HepG2 (cell line): ENCODE measurements around the gene PFKFB4. TPM values are rescaled to one million over a fixed set of nuclear protein-coding genes. Genes with fewer than 3 reads are reported as not detected.
A peak's percentile ranks its signal among the peaks of the same experiment; 100 is the strongest.

Experiments
- ATAC-seq: fragments of 200-7000 bp; cut with Tn5 transposase; 3 replicates; pipeline ENCODE4 v1.9.1; 2020; ENCODE audit warnings: mild to moderate bottlenecking, moderate library complexity
- BruUV-seq: library from RNA; stranded (reverse); fragments of 400-500 nt; replicated peaks from 2 replicates; lab custom pipeline; 2021; lab: Mats Ljungman, UMichigan
- CTCF ChIA-PET: fragments of 300-600 bp; formaldehyde crosslinking; extraction: SDS; loops from one replicate; lab custom pipeline; 2021; ENCODE audit warnings: low total read pairs, inconsistent platforms, low intra/inter-chr PET ratio; lab: Yijun Ruan, JAX
- POLR2A ChIA-PET: fragments of 350-600 bp; sonication (Branson Sonifier 250); formaldehyde crosslinking; loops from one replicate; lab custom pipeline; 2020; ENCODE audit warnings: antibody characterized with exemption, inconsistent platforms; lab: Yijun Ruan, JAX
- DNase-seq: peaks from one replicate; pipeline ENCODE4 v3.0.0-alpha.2; 2015; ENCODE audit warnings: low spot score
- FAIRE-seq: peaks from 3 replicates; lab custom pipeline; 2011; peaks lifted over from hg19 to GRCh38; lab: Jason Lieb, UNC
- H2AFZ ChIP-seq: one replicate; pipeline ENCODE4 v1.6.1; 2011; ENCODE audit warnings: low read length, inconsistent platforms
- H3K27ac ChIP-seq: fragments of 300-600 bp; 3 replicates; pipeline ENCODE4 v1.8.0; 2011; ENCODE audit warnings: mixed run types, mild to moderate bottlenecking, mixed read lengths, low read length, inconsistent platforms; ENCODE audit not compliant: insufficient read depth; ENCODE audit errors: extremely low read length
- H3K27me3 ChIP-seq, 2 experiments: fragments of 200-600 bp in 1 of 2; 2 replicates in 1 of 2; 3 replicates in 1 of 2; pipeline versions ENCODE4 v1.6.0 to v1.8.0; 2011; ENCODE audit warnings: low read length in 2 of 2, mild to moderate bottlenecking in 2 of 2, moderate library complexity in 2 of 2, inconsistent platforms in 1 of 2; ENCODE audit not compliant: insufficient read depth in 2 of 2, control insufficient read depth in 1 of 2
- H3K36me3 ChIP-seq, 2 experiments: fragments of 200-600 bp in 1 of 2; replicated peaks in 1 of 2; 2 replicates in 1 of 2; 3 replicates in 1 of 2; pipeline versions ENCODE4 v1.5.1 to v1.8.0; 2011; ENCODE audit warnings: low read length in 2 of 2, inconsistent platforms in 1 of 2; ENCODE audit not compliant: insufficient read depth in 2 of 2, control insufficient read depth in 1 of 2
- H3K4me1 ChIP-seq: 2 replicates; pipeline ENCODE4 v1.5.1; 2012; ENCODE audit warnings: low read length, inconsistent platforms; ENCODE audit not compliant: insufficient read depth
- H3K4me2 ChIP-seq: 2 replicates; pipeline ENCODE4 v1.6.0; 2011; ENCODE audit warnings: low read depth, low read length, inconsistent platforms
- H3K4me3 ChIP-seq, 3 experiments: fragments of 200-600 bp in 1 of 3; sonication (generic), shearing (Covaris generic) in 1 of 3; replicated peaks in 1 of 3; 2 replicates each; pipeline ENCODE4 v1.5.1; 2011 to 2016; ENCODE audit warnings: low read length in 3 of 3, inconsistent platforms in 2 of 3, low read depth in 2 of 3, mild to moderate bottlenecking in 2 of 3, control low read depth in 1 of 3, mixed read lengths in 1 of 3; ENCODE audit not compliant: insufficient read depth in 1 of 3
- H3K79me2 ChIP-seq: one replicate; pipeline ENCODE4 v1.6.1; 2011; ENCODE audit warnings: low read length, inconsistent platforms; ENCODE audit not compliant: insufficient read depth
- H3K9ac ChIP-seq: 2 replicates; pipeline ENCODE4 v1.6.0; 2011; ENCODE audit warnings: mild to moderate bottlenecking, low read depth, low read length, inconsistent platforms; ENCODE audit not compliant: insufficient read depth
- H3K9me3 ChIP-seq: 2 replicates; pipeline ENCODE4 v1.5.1; 2012; ENCODE audit warnings: mild to moderate bottlenecking, low read length
- H4K20me1 ChIP-seq: 2 replicates; pipeline ENCODE4 v1.6.0; 2011; ENCODE audit warnings: inconsistent platforms, mild to moderate bottlenecking, low read length, moderate library complexity; ENCODE audit not compliant: insufficient read depth
- CHCHD3 ChIP-seq: sonication (generic); formaldehyde crosslinking; IDR thresholded peaks from 2 replicates; pipeline ENCODE4 v1.8.0; 2022; ENCODE audit warnings: mild to moderate bottlenecking, missing genetic modification reagents, moderate library complexity
- CREB1 ChIP-seq, 2 experiments: fragments of 450-650 bp in 1 of 2; IDR thresholded peaks; 2 replicates each; pipeline ENCODE4 v1.6.1; 2016 to 2017; ENCODE audit warnings: control low read depth in 1 of 2, mild to moderate bottlenecking in 1 of 2, missing compliant biosample characterization in 1 of 2, missing genetic modification characterization in 1 of 2
- CSRNP2 ChIP-seq: sonication (generic); formaldehyde crosslinking; conservative IDR thresholded peaks from 2 replicates; pipeline ENCODE4 v1.8.0; 2022; ENCODE audit warnings: low read depth, missing genetic modification reagents
- HNF4A ChIP-seq: sonication (generic); formaldehyde crosslinking; IDR thresholded peaks from 2 replicates; pipeline ENCODE4 v1.4.0; 2020; ENCODE audit warnings: missing genetic modification reagents
- KMT2B ChIP-seq: IDR thresholded peaks from 2 replicates; pipeline ENCODE4 v1.6.1; 2016; ENCODE audit warnings: missing genetic modification reagents, missing compliant biosample characterization
- MXD4 ChIP-seq: IDR thresholded peaks from 2 replicates; pipeline ENCODE4 v1.6.1; 2016; ENCODE audit warnings: mild to moderate bottlenecking, missing biosample characterization, missing genetic modification reagents
- NR0B2 ChIP-seq: sonication (generic); formaldehyde crosslinking; IDR thresholded peaks from 2 replicates; pipeline ENCODE4 v1.4.0; 2020; ENCODE audit warnings: mild to moderate bottlenecking, missing genetic modification reagents
- NR2C2 ChIP-seq: sonication (generic); formaldehyde crosslinking; IDR thresholded peaks from 2 replicates; pipeline ENCODE4 v1.4.0; 2020; ENCODE audit warnings: missing genetic modification reagents, mild to moderate bottlenecking, moderate library complexity, borderline replicate concordance
- NR2F2 ChIP-seq: IDR thresholded peaks from 2 replicates; pipeline ENCODE4 v1.6.1; 2012; ENCODE audit warnings: low read depth, inconsistent platforms, borderline replicate concordance
- NR2F6 ChIP-seq, 2 experiments: IDR thresholded peaks; 2 replicates each; pipeline ENCODE4 v1.6.1; 2016; ENCODE audit warnings: antibody characterized with exemption in 1 of 2, mild to moderate bottlenecking in 1 of 2
- ZBTB4 ChIP-seq: sonication (generic); formaldehyde crosslinking; IDR thresholded peaks from 2 replicates; pipeline ENCODE4 v1.4.0; 2020; ENCODE audit warnings: missing genetic modification reagents, mild to moderate bottlenecking, borderline replicate concordance
- ZNF230 ChIP-seq: sonication (generic); formaldehyde crosslinking; IDR thresholded peaks from 2 replicates; pipeline ENCODE4 v1.4.0; 2020; ENCODE audit warnings: mild to moderate bottlenecking, missing genetic modification reagents
- ZNF383 ChIP-seq: sonication (generic); formaldehyde crosslinking; IDR thresholded peaks from 2 replicates; pipeline ENCODE4 v1.4.0; 2020; ENCODE audit warnings: missing genetic modification reagents, mild to moderate bottlenecking, borderline replicate concordance
- ZNF598 ChIP-seq: sonication (generic); formaldehyde crosslinking; IDR thresholded peaks from 2 replicates; pipeline ENCODE4 v1.5.1; 2020; ENCODE audit warnings: mild to moderate bottlenecking, missing genetic modification reagents, borderline replicate concordance
- ZSCAN25 ChIP-seq: sonication (generic); formaldehyde crosslinking; IDR thresholded peaks from 2 replicates; pipeline ENCODE4 v1.8.0; 2022; ENCODE audit warnings: mild to moderate bottlenecking, missing genetic modification reagents
- WGBS: methylation state at CpG from one replicate; pipeline ENCODE4 v1.1.6; 2017; ENCODE audit warnings: low lambda C conversion rate; 5-methylcytosine and 5-hydroxymethylcytosine counted together
- in situ Hi-C: cut with HindIII; loops from 2 replicates; pipeline ENCODE4 v1.10.0; 2017; ENCODE audit warnings: low pct_unique_long_range_greater_than_20kb; ENCODE audit not compliant: extremely low pct_ligation_motif_present
- intact Hi-C: fragments of 100-400 bp; cut with micrococcal nuclease; formaldehyde crosslinking; loops from one replicate; pipeline ENCODE4 v1.10.0; 2022; ENCODE audit not compliant: unreplicated experiment
- polyA plus RNA-seq, 8 experiments: library from polyadenylated mRNA; depleted of rRNA in 3 of 8; stranded (reverse) in 7 of 8; unstranded in 1 of 8; fragments of >200 nt; fragmentation: Illumina TruSeq in 4 of 8; extraction: Trizol in 4 of 8; gene quantifications; 2 replicates each; pipeline versions ENCODE4 v1.2.1 to v1.2.3, GENCODE V29; 2011 to 2016; ENCODE audit warnings: low read depth in 4 of 8, missing spikeins in 1 of 8, mixed read lengths in 1 of 8; ENCODE audit not compliant: insufficient read depth in 1 of 8
- total RNA-seq, 5 experiments: library from RNA; depleted of rRNA; stranded (reverse); fragments of >200 nt; fragmentation: Illumina TruSeq; extraction: Trizol; gene quantifications; 2 replicates each; pipeline ENCODE4 v1.2.3, GENCODE V29; 2016; ENCODE audit warnings: low read depth in 1 of 5
- TF ChIP-seq, protein P1 (sequence below): sonication (generic); formaldehyde crosslinking; IDR thresholded peaks from 2 replicates; pipeline ENCODE4 v1.5.0; 2020; ENCODE audit warnings: missing genetic modification reagents

Gene PFKFB4
- total and polyA plus RNA-seq, 2 of the 13 experiments (the other 11 are each of a cell fraction or from before 2014, with no cell fraction given): 7.1 to 103 TPM

DNA sequence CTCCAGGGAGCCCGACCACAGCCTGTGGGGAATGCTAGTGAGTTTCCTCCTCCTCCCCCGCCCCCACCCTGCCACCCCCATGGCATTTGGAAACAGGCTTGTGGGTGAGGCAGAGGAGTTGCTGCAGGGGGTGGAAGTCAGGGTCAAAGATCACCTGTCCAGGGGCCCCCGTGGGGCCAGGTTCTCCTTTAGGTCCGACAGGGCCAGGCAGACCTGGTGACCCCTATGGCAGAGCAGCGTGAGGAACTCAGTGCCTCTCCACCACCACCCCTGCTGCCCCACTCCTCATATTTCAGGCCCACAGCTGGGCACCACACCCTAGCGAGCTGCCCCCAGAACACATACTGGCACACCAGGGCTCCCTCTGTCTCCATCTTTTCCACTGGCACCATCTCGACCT is 15.9 kb upstream of the PFKFB4 start:
- H3K27me3 ChIP-seq: no peaks in the 10 kb centered on the region
- DNase-seq: no peak
- H2AFZ ChIP-seq: no peak overlapping the region
- no peak overlapping the region for H3K27ac ChIP-seq
- ATAC-seq: peak; percentile 8
- 4% methylated on average over 5 of the region's 7 CpGs for WGBS
- no peaks in the 10 kb centered on the region; a peak in 1 of 5 replicates for H3K36me3 ChIP-seq
- BruUV-seq: no TSS peak
- no peak for FAIRE-seq
- in situ Hi-C loops (no loop called here), intact Hi-C loops (no loop called here)
- no peak overlapping the region for H3K9ac ChIP-seq
- H4K20me1 ChIP-seq: no peaks in the 10 kb centered on the region
- peak overlapping the region in 1 of 3 experiments; percentile 37; a peak in 1 of 6 replicates for H3K4me3 ChIP-seq
- peaks cover 70% of the 10 kb centered on the region for H3K4me1 ChIP-seq
- ChIA-PET CTCF (no interaction called here), POLR2A (interaction anchor here (0.9 kb wide), 1 partner anchor 63 kb away, joined by 3 read pairs; the partner anchor contains the start of gene SLC26A6)
- peak overlapping the region; percentile 62 for H3K4me2 ChIP-seq
- H3K79me2 ChIP-seq: no peaks in the 10 kb centered on the region
- H3K9me3 ChIP-seq: no peaks in the 10 kb centered on the region
- TF ChIP-seq NR0B2 (CRISPR knock-in tag) (no peak), CREB1 (IDR thresholded peaks at IDR 0.05) (no peak), CREB1 (CRISPR knock-in tag; IDR thresholded peaks at IDR 0.05) (no peak), ZNF230 (CRISPR knock-in tag) (no peak), MXD4 (CRISPR knock-in tag) (no peak), ZSCAN25 (CRISPR knock-in tag) (0 out of 2 replicates have a peak, but pooled peaks have one; percentile 17), NR2F6 (IDR thresholded peaks at IDR 0.05) (peak; percentile 12; the same call in 1 of the 2 replicates), NR2F6 (CRISPR knock-in tag; IDR thresholded peaks at IDR 0.05) (peak; percentile 31; the same call in 1 of the 2 replicates), NR2C2 (peak; percentile 47; the same call in 1 of the 2 replicates), NR2F2 (0 out of 2 replicates have a peak, but pooled peaks have one; percentile 35), ZBTB4 (CRISPR knock-in tag) (no peak), ZNF383 (CRISPR knock-in tag) (no peak), ZNF598 (no peak), KMT2B (CRISPR knock-in tag) (no peak), HNF4A (CRISPR knock-in tag) (peak; percentile 22; the same call in 1 of the 2 replicates), CHCHD3 (CRISPR knock-in tag) (no peak), CSRNP2 (CRISPR knock-in tag) (no peak)
- TF ChIP-seq, protein P1, sequence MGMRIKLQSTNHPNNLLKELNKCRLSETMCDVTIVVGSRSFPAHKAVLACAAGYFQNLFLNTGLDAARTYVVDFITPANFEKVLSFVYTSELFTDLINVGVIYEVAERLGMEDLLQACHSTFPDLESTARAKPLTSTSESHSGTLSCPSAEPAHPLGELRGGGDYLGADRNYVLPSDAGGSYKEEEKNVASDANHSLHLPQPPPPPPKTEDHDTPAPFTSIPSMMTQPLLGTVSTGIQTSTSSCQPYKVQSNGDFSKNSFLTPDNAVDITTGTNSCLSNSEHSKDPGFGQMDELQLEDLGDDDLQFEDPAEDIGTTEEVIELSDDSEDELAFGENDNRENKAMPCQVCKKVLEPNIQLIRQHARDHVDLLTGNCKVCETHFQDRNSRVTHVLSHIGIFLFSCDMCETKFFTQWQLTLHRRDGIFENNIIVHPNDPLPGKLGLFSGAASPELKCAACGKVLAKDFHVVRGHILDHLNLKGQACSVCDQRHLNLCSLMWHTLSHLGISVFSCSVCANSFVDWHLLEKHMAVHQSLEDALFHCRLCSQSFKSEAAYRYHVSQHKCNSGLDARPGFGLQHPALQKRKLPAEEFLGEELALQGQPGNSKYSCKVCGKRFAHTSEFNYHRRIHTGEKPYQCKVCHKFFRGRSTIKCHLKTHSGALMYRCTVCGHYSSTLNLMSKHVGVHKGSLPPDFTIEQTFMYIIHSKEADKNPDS: no peak
